Activated CD8-positive, alpha-beta memory T cell treated with anti-CD3 and anti-CD28 coated beads, Interleukin-2, amount 50 U/mL, for 4 hours (primary cell): ENCODE measurements around the gene CFAP97D1.

Source experiments
- DNase-seq: peaks from one replicate; pipeline ENCODE4 v3.0.0-alpha.2; 2020

CFAP97D1 gene

DNA sequence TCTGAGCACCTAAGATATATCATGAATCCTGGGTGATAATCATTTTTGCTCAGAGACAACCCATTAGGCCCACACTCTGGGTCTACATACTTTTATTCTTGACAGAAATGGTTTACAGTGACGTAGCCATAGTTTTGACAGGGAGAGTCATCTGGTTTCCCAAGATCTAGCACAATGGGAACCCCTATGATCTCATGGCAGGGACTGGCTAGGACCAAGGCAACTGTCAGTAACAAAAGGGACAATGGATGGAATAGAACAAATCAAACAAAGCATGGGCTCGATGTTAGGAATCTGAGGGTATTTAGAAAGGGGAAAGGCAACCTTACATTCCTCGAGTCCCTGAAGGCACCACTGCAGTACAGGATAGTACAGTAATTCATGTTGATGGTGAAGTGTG is 20.5 kb downstream of the CFAP97D1 start:
- DNase-seq = no peak

- no peak for DNase-seq
Observed at GRCh38 chr17:43801844-43802243, 21.6 kb downstream of the CFAP97D1 start.

DNA sequence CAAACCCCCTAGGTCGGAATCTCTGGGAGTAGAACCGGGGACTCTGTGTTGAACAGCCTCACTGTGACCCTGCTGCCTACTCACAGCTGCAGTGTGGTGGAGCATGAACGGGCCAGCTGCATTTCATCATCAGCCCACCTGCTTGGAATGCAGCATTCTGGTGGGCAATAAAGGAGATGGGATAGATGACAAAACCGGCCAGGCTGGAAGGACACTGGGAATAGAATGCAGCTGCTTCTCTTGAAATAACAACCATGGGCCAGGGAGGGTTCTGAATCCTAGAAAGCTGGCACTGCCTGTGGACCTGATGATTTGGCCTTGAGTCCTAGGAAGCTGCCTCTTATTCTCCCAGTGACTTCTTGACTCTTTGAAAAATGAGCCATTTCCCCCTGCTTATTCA is 23.5 kb downstream of the CFAP97D1 start:
- DNase-seq = no peak

GRCh38 chr17:43805117-43805516 is 24.9 kb downstream of the CFAP97D1 start:
- DNase-seq = no peak

DNA sequence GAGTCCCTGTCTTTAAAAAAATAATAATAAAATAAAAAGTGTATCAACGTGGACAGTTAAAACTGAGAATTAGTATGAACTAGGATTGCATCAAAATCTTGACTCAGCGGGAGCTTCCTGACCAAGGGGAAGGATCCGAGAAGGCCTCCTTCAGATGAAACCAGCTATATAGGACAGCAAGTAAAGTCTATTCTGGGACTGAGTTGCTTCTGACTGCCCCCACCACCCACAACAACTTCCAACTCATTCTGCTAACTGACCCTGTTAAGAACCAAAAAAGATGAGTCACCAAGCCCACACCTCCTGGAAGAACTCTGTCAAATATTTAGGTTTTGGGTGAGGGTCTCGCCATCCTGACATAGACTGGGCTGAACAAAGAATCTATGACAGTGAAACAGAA is 27.8 kb downstream of the CFAP97D1 start:
- no peak for DNase-seq

- DNase-seq = no peak
Observed at GRCh38 chr17:43809121-43809520, 28.9 kb downstream of the CFAP97D1 start.

DNA sequence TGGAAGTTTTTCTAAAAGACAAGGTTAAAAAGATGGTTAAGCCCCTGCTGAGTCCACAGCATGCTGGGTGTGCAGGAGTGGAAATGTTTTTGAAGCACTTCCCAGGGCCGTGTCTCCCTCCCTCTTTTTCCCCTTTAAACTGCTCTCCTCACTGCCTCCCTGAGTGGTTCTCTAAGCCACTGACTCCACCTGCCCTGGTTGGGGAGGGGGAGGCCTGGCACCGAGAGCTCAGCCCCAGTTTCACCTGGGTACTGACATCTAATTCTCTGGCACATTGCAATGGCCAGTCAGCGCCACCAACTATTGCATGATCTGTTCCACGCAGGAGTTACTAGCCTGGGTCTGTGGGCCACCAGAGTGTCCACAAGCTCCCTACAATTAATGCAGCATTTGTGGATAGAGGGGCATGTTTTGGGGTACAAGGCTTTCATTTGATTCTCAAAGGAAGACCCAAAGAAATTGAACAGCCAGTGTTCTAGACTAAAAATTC is 30.0 kb downstream of the CFAP97D1 start:
- no peak for DNase-seq

DNA sequence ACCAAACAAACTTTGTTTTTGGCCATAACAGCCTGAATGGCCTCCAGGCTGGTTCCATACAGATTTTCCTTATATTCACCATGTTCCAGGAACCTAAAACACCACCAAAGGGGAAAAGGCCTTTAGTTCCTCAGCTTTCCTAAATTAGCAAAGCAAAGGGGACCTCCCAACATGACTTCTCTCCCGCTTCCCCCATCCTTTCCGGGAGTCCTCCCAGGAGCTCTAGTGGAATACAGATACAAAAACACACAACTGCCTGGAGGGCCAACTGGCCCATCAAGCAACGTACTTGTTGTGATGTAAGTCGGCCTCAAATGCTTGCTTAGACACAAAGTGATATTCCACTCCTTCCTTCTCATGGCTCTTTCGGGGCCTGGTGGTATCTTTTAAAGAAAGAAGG is 30.6 kb downstream of the CFAP97D1 start:
- no peak for DNase-seq

- DNase-seq = no peak
Observed at GRCh38 chr17:43812396-43813265, 32.4 kb downstream of the CFAP97D1 start.

- no peak for DNase-seq
Observed at GRCh38 chr17:43813386-43813785, 33.2 kb downstream of the CFAP97D1 start.

DNA sequence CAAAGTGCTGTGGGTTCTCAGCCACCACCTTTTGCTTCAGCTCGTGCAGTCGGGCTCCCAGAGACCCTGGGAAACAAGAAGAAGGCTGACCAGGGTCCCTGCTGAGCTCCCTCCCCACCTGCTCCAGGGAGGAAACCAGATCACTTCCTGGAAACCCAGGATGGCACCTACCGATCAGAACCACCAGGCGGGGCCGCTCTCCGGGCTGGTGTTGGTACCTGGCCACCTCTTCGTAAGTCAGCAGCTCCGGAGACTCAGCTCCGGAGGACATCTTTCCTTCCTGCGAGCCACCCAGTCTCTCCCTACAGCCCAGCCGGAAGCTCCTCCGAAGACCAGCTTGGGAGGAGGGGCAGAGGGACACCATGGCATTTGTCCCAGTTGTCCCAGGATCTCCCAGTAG is 33.8 kb downstream of the CFAP97D1 start:
- no peak for DNase-seq

GRCh38 chr17:43814714-43815113 is 34.5 kb downstream of the CFAP97D1 start:
- DNase-seq = no peak

- DNase-seq = no peak
Observed at GRCh38 chr17:43816336-43817320, 36.4 kb downstream of the CFAP97D1 start.

DNA sequence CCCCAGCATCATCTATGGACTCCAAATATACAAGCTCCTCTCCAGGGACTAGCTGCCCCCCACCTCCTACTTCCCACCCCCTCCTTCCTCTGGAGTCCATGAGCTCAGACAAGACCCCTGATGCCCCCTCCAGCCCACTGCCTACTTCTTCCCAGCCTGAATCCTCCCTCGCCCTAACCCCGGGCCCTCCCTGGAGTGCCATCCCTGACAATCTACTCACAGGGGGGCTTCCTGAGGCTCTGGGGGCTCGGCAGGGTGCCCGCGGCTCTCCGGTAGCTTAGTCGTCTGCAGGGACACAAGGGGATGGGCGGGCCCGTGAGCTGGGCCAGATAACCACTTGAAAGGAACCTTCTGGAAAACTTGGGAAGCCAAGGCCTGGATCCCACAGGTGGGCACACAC is 37.6 kb downstream of the CFAP97D1 start:
- no peak for DNase-seq

- no peak for DNase-seq
Observed at GRCh38 chr17:43818966-43819365, 38.7 kb downstream of the CFAP97D1 start.

- no peak for DNase-seq
Observed at GRCh38 chr17:43820759-43821158, 40.5 kb downstream of the CFAP97D1 start.

- DNase-seq = no peak
Observed at GRCh38 chr17:43822570-43823190, 42.4 kb downstream of the CFAP97D1 start.

DNA sequence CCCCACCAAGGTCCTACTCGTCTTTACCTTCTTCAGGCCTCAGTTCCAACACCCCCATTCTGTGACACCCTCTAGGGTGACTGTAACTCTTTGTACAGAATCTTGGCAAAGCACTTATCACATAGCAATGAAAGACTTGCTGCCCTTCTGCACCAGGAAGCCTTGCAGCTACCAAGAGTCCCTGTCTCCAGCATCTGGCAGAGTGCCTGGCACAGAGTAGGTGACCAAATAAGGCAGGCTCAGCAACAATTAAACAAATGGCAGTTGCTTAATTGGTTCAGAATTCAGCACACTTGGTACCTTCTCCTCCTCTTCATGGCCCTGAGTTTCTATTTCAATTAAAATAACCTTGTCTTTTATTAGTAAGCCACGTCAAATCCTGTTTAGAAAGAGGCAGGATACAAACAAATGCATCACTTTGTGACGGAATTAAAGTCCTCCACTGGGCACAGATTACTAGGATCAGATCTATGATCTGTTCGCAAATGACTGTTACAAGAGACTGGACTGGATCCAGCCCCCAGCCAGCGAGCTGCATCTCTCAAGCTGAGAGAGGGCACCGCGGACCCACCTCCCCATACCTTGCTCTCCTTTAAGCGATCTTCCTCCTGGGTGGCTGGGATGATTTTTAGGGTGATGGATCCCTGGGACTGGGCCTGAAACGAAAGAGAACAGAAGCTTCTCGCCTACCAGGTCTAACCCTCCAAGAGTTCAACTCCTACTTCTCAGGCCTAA is 43.3 kb downstream of the CFAP97D1 start:
- DNase-seq = no peak

DNA sequence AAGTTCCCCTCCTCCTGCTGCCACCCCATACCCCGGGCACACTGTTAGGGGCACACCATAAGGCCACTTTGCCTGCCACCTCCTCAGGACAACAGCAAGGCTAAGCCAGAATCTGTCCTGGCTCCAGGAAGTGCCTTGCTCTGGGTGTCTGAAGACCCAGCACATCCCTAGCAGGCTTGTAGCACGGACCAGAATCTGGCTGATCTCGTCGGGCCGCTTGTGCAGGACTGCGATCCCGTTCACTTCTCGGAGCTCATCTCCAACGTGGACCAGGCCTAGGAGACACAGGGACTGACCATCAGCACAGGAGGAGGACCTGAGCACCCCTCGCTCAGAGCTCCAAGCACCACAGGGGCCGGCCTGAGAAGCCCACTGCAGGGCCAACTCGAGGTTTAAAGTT is 45.3 kb downstream of the CFAP97D1 start:
- no peak for DNase-seq

DNA sequence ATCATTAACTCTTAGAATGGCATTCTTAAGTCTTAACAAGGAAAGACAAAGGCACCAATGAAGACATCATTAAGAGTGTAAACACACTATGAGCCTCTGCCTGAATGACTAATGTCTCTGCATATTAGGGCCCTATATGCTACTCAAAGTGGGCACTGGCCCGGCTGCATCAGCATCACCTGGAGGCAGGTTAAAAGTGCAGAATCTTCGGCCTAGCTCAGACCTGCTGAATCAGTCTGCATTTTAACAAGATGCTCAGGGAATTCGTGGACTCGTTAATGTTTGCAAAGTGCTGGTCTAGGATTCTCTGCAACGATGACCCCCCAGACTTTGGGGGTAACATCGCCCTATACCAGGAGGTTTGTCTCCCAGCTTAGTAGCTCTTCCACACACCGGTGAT is 46.0 kb downstream of the CFAP97D1 start:
- DNase-seq = no peak

- no peak for DNase-seq
Observed at GRCh38 chr17:43827596-43827995, 47.4 kb downstream of the CFAP97D1 start.

- DNase-seq = no peak
Observed at GRCh38 chr17:43829738-43830137, 49.5 kb downstream of the CFAP97D1 start.
